HG02588 (cell line): ENCODE measurements around the gene MRRF.

Experiments
- ATAC-seq: cut with Tn5 transposase; IDR thresholded peaks from one replicate; pipeline ENCODE4 v1.9.1; 2021; ENCODE audit warnings: mild to moderate bottlenecking, moderate library complexity; ENCODE audit not compliant: unreplicated experiment

Gene MRRF

GRCh38 chr9:122377241-122378164 lies 112.8 kb downstream of the MRRF start:
- no peak for ATAC-seq

GRCh38 chr9:122378236-122378635 lies 113.6 kb downstream of the MRRF start:
- ATAC-seq = no peak

DNA sequence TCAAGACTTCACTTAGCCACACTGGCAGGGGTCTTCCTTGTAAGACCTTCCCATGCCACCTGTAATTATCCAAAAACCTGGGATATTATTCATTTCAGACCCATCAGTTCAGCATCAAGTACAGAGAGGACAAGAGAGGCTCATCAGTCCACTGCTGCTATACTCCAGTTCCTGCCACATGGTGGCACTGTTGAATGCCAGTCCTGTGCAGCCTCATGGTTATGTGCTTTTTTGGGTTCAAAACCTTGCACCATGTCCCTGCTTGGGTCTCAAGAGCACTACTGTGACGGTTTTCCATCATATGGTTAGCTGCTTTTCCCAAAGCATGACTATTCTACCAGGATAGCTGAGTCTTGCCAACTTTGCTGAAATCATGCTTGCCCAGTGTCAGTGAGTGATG lies 114.7 kb downstream of the MRRF start:
- no peak for ATAC-seq

DNA sequence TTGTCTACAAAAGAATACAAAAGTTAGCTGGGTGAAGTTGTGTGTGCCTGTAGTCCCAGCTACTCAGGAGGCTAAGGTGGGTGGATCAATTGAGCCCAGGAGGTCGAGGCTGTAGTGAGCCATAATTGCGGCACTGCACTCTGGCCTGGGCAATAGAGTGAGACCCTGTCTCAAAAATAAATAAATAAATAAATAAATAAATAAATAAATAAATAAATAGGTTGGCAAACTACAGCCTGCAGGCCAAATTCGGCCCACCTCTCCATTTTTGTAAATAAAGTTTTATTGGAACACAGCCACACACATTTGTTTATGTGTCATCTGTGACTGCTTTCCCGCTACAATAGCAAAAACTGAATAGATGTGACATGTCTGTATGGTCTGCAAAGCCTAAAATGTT lies 115.6 kb downstream of the MRRF start:
- no peak for ATAC-seq
